ENCODE measurements around the gene LRCH1. TPM values are rescaled to one million over a fixed set of nuclear protein-coding genes. Genes with fewer than 3 reads are reported as not detected.

The LRCH1 gene
- total RNA-seq, 2 donors from 2014 or later, result 24.9 to 26.0 TPM

DNA sequence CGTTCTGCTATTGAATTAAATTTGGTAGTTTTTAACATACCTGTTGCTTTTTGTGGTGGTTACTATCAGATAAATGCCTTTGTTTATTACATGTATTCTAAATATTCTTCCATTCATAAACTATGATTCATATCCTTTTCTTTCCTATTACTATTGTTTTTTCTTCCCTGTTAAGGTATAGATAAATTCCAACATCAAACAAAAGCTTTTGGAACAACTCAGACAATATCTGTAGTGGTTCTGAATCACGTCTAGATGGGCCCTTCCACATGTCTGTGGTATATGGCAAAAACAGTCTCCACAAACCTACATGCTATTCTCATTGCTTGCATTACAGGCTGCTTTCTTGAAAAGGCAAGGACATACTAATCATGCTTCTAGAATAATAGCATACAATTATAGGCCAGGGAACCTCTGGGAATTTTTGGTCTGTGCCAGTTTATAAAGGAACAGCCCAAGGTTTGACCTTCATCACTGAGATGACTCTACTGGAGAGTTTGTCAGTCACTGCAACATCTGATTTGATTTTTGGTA lies 6.4 kb downstream of the LRCH1 start:
- no peak for ATAC-seq
- no peaks in the 10 kb centered on the region for H3K36me3 Mint-ChIP-seq
- DNase-seq (ENCODE audit: low spot score), result no peak
- H3K9me3 Mint-ChIP-seq, result no peaks in the 10 kb centered on the region
- no peaks in the 10 kb centered on the region for H3K27me3 Mint-ChIP-seq
- H3K4me1 Mint-ChIP-seq (ENCODE audit: low read depth in 2 of 2), result peaks cover 27 to 33% of the 10 kb centered on the region in 2 donors
- no peak overlapping the region for H3K4me3 Mint-ChIP-seq
- H3K27ac Mint-ChIP-seq, result no peak overlapping the region

DNA sequence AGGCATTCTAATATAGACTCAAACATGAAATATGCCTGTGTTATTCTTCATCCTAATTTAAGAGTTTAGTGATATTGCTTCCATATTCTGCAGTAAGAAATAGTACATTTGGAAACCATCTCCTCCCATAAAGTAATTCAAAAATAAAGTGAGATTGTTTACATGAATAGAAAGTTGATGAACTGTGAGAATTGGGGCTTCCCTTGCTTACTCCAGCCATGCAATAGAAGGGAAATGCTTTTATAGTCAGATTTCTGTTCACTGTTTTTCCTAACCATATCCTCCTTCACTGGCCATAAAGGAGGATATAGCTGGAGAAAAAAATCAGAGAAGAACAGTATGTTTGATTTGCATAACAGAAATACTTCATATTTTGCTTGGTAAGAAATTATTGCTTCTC lies 7.8 kb downstream of the LRCH1 start:
- no peak overlapping the region for H3K4me3 Mint-ChIP-seq
- H3K4me1 Mint-ChIP-seq (ENCODE audit: low read depth in 2 of 2), result peaks cover 14 to 20% of the 10 kb centered on the region in 2 donors
- H3K27ac Mint-ChIP-seq, result no peak overlapping the region
- H3K27me3 Mint-ChIP-seq, result no peaks in the 10 kb centered on the region
- no peak for ATAC-seq
- no peak for DNase-seq (ENCODE audit: low spot score)
- H3K9me3 Mint-ChIP-seq, result no peaks in the 10 kb centered on the region
- H3K36me3 Mint-ChIP-seq, result no peaks in the 10 kb centered on the region

DNA sequence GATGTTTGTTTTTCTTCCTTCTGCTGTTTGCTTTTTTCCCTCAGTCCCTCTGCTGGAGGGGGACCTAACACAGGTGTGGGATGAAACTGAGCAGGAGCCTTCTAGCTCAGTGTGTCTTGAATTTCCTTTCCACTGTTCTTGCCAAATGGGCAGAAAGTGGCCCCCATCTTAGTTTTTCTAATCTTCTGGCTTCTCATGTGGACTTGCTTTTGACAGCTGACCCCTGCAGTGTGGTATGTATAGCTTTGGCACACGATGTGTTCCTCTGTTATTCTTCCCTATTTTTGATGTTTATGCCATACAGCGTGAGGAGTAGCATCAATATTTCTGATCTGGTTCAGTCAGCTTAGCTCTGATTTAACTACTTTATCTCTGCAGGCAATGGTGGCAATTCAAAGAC lies 8.3 kb downstream of the LRCH1 start:
- Mint-ChIP-seq H3K27me3 (no peaks in the 10 kb centered on the region), H3K4me1 (ENCODE audit: low read depth in 2 of 2) (peaks cover 14 to 19% of the 10 kb centered on the region in 2 donors), H3K36me3 (no peaks in the 10 kb centered on the region), H3K27ac (no peak overlapping the region), H3K4me3 (no peak overlapping the region), H3K9me3 (no peaks in the 10 kb centered on the region)
- DNase-seq (ENCODE audit: low spot score) (no peak), ATAC-seq (no peak)

DNA sequence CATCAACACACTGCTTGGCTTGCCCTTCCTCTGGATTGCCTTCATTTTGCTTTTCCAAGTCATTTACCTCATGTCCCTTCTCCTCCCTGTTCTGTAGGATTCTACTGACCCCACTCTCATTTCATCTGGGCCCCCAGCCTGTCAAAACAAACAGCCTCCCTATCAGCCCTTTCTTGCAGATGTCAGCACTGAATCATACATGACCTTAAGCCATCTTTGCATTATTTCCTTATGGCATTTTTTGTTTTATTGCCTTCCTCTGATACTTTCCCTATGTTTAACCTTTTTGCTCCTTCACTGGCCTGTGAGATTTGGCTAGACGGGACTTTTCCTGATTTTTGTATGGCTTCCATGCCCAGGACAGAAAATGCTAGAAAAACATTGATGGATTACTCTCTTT lies 8.7 kb downstream of the LRCH1 start:
- no peak overlapping the region for H3K4me3 Mint-ChIP-seq
- peaks cover 14 to 17% of the 10 kb centered on the region in 2 donors for H3K4me1 Mint-ChIP-seq (ENCODE audit: low read depth in 2 of 2)
- no peak for ATAC-seq
- no peaks in the 10 kb centered on the region for H3K36me3 Mint-ChIP-seq
- no peak overlapping the region for H3K27ac Mint-ChIP-seq
- no peak for DNase-seq (ENCODE audit: low spot score)
- no peaks in the 10 kb centered on the region for H3K27me3 Mint-ChIP-seq
- H3K9me3 Mint-ChIP-seq, result no peaks in the 10 kb centered on the region

- Mint-ChIP-seq H3K4me1 (ENCODE audit: low read depth in 2 of 2) (peaks cover 9 to 13% of the 10 kb centered on the region in 2 donors), H3K27ac (no peak overlapping the region), H3K4me3 (no peak overlapping the region), H3K36me3 (no peaks in the 10 kb centered on the region), H3K27me3 (no peaks in the 10 kb centered on the region), H3K9me3 (no peaks in the 10 kb centered on the region)
- no peak for ATAC-seq
- DNase-seq (ENCODE audit: low spot score), result no peak
Observed at GRCh38 chr13:46562152-46562551, 9.2 kb downstream of the LRCH1 start.

- no peaks in the 10 kb centered on the region for H3K9me3 Mint-ChIP-seq
- H3K4me3 Mint-ChIP-seq, result no peak overlapping the region
- no peak overlapping the region for H3K27ac Mint-ChIP-seq
- H3K36me3 Mint-ChIP-seq, result no peaks in the 10 kb centered on the region
- H3K4me1 Mint-ChIP-seq (ENCODE audit: low read depth in 2 of 2), result peaks cover 9 to 18% of the 10 kb centered on the region in 2 donors
- ATAC-seq (no peak), DNase-seq (ENCODE audit: low spot score) (no peak)
- no peaks in the 10 kb centered on the region for H3K27me3 Mint-ChIP-seq
Observed at GRCh38 chr13:46562581-46562980, 9.6 kb downstream of the LRCH1 start.

- H3K9me3 Mint-ChIP-seq, result no peaks in the 10 kb centered on the region
- DNase-seq (ENCODE audit: low spot score), result no peak
- ATAC-seq, result no peak
Observed at GRCh38 chr13:46565808-46566750, 13.1 kb downstream of the LRCH1 start.

DNA sequence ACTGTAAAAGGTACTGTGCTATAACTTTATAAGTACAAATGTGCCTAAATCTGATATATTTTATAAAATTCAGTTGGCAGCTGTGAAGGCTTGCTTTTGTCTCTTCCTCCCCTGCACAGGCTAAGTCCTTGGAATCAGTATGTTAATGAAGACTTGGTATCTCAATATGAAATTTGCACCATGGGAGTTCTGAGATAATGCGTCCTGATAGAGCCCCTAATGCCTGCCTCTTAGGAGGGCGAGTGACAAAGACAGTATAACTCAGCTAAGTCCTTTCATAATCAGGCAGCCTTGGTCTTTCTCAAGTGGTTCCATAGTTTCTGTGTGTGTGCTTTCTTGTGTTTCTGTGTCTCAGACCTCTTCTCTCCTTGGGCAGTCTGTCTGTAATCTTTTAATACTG lies 14.7 kb downstream of the LRCH1 start:
- H3K27ac Mint-ChIP-seq, result no peak overlapping the region
- no peaks in the 10 kb centered on the region for H3K9me3 Mint-ChIP-seq
- H3K4me1 Mint-ChIP-seq (ENCODE audit: low read depth in 2 of 2), result peaks cover 38 to 40% of the 10 kb centered on the region in 2 donors
- DNase-seq (ENCODE audit: low spot score) (no peak), ATAC-seq (no peak)
- no peak overlapping the region for H3K4me3 Mint-ChIP-seq
- no peaks in the 10 kb centered on the region for H3K27me3 Mint-ChIP-seq
- H3K36me3 Mint-ChIP-seq, result no peaks in the 10 kb centered on the region

More at GRCh38 chr13:46565808-46566750, 13.1 kb downstream of the LRCH1 start:
- Mint-ChIP-seq H3K27me3 (no peaks in the 10 kb centered on the region), H3K4me1 (ENCODE audit: low read depth in 2 of 2) (peaks cover 24 to 30% of the 10 kb centered on the region in 2 donors), H3K27ac (no peak overlapping the region), H3K4me3 (no peak overlapping the region), H3K36me3 (no peaks in the 10 kb centered on the region)

DNA sequence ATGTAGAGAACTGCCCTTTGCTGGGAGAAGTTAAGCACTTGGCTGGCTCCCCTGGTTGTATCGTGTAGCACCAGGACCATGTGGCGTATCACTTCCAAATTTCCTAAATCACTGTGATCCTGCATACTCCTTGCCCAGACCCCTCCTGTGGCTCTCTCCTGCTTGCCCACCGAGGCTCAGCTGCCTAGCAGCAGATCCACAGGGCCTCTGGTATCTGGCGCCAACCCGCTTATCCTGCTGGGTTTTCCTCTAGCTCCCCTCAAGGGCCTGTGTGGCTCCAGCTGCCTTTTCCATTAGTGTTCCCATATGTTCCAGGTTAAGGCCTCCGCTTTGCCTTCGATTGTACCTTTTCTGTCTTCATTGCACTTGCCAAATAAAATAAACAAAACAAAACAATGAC lies 16.5 kb downstream of the LRCH1 start:
- Mint-ChIP-seq H3K4me3 (no peak overlapping the region), H3K27ac (no peak overlapping the region), H3K27me3 (no peaks in the 10 kb centered on the region), H3K4me1 (ENCODE audit: low read depth in 2 of 2) (peaks cover 43 to 46% of the 10 kb centered on the region in 2 donors), H3K9me3 (no peaks in the 10 kb centered on the region), H3K36me3 (no peaks in the 10 kb centered on the region)
- ATAC-seq (no peak), DNase-seq (ENCODE audit: low spot score) (no peak)

DNA sequence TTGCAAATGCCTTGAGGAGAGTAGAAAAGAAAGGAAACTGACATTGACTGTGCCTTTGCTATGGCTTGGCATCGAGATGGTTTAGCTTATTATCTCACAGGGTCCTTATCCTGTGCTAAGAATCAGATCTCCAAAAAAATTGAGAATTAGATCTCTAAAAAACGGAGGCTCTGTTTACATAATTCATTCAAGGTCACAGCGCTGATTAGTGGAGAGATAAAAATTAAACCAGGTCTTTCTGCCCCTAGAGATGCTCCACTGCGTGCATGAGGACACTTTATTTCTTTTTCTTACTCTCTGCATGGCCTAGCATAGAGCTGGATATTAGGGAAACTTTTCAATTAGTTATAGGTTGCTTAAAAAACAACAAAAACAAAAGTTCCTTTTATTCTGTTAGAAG lies 17.3 kb downstream of the LRCH1 start:
- Mint-ChIP-seq H3K4me1 (ENCODE audit: low read depth in 2 of 2) (peaks cover 47 to 49% of the 10 kb centered on the region in 2 donors), H3K36me3 (no peaks in the 10 kb centered on the region), H3K27ac (no peak overlapping the region)

DNA sequence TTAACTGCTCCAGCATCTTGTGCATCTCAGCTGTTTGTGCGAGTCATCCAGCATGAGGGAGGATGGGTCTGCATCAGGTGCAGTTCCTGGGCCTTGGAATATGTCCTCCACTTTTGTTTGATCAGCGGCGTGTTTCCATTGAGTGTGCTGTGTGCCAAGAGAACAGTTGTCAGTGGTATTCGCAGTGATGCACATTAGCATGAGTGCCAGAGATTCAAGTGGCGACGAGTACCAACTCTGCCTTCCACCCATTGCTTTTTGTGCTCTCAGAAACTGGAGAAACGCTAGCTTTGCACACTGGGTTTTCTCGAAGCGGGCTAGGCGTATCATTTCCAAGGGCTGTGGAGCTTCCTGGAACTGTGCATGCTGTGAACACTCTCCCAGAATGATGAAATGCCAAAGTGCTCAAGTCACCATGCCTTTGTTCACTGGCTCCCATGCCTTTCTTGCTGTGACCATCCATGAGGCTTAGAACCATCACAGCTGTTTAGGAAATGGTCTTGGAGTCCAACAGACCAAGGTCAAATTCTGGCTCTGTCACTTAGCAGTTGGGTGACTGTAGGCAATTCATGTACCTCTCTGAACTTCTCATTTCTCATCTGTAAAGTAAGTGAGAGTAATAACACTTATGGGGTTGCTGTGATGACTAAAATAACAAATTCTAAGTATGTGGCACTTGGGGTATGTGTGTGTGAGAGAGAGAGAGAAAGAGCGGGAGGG lies 18.4 kb downstream of the LRCH1 start:
- no peaks in the 10 kb centered on the region for H3K36me3 Mint-ChIP-seq
- H3K27ac Mint-ChIP-seq, result peak overlapping the region in 1 of 2 donors; percentile 41
- H3K4me3 Mint-ChIP-seq, result peak overlapping the region; percentile 30
- H3K27me3 Mint-ChIP-seq, result no peaks in the 10 kb centered on the region
- peaks cover 52 to 54% of the 10 kb centered on the region in 2 donors for H3K4me1 Mint-ChIP-seq (ENCODE audit: low read depth in 2 of 2)
- ATAC-seq (peak; percentile 67 to 91), DNase-seq (ENCODE audit: low spot score) (no peak)
- no peaks in the 10 kb centered on the region for H3K9me3 Mint-ChIP-seq

More for the DNA sequence above, 17.3 kb downstream of the LRCH1 start:
- DNase-seq (ENCODE audit: low spot score) (no peak), ATAC-seq (no peak)
- no peaks in the 10 kb centered on the region for H3K27me3 Mint-ChIP-seq
- no peaks in the 10 kb centered on the region for H3K9me3 Mint-ChIP-seq
- H3K4me3 Mint-ChIP-seq, result no peak overlapping the region

DNA sequence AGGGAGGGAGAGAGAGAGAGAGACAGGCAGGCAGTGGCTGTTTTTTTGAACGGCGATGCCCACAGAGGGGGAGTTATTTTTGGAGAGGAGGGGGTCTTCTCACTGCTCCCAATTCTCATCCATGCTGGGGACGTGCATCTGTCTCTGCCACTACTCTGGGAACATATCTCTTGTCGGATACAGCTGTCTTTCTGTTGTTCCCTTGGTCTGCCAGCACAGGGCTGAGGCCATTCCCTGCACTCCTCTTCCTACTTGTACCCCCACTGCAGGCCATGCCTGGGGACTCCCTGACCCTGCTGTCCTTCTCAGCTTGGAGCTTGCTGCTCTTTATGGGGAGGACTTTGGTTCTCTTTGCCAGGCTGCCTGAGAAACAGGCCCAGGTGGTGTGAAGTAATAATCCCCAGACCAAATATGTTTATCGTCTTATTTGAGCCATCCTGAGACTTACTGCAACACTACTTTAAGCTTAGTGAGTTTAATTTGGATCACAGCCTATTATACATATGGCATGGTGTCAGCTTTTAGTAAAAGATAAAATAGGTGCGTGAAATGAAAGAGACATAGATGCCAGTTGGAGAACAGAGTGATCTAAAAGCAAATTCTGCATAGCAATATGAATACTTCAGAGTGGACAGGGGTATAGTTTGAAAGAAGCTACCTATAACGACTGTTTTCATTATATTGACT lies 19.1 kb downstream of the LRCH1 start:
- H3K27ac Mint-ChIP-seq, result peak overlapping the region in 1 of 2 donors; percentile 41
- no peaks in the 10 kb centered on the region for H3K36me3 Mint-ChIP-seq
- no peaks in the 10 kb centered on the region for H3K27me3 Mint-ChIP-seq
- peak overlapping the region; percentile 30 for H3K4me3 Mint-ChIP-seq
- H3K4me1 Mint-ChIP-seq (ENCODE audit: low read depth in 2 of 2), result peaks cover 51 to 52% of the 10 kb centered on the region in 2 donors
- H3K9me3 Mint-ChIP-seq, result no peaks in the 10 kb centered on the region
- DNase-seq (ENCODE audit: low spot score), result no peak
- ATAC-seq, result peak in 1 of 2 donors; percentile 11

DNA sequence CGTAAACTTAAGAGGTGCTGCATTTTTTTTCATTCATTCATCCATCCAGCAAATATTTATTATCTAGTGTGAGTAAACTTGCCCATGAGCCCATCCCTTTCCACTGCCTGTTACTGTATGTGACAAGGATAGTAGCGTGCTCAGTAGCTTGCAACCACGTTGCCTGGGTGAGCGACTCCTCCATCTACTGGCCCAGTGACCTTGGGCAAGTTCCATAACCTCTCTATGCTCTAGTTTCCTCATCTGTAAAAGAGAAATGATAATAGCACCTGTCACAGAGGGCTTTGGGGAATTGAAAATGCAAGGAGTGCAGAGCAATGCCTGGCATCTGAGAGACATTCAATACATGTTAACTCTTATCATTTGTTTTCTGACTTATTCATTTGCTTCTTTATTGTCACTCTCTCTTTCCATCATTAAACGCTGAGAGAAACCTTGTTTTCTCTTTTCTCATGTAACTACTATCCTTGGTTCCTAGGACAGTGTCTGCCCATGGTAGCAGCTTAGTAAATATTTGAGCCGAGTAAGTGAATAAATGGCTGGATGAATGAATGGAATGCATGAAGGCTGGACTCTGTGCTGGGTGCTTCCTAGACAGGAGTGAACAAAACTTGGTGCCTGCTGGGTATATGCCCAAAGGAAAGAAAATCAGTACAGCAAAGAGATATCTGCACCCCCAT lies 19.9 kb downstream of the LRCH1 start:
- DNase-seq (ENCODE audit: low spot score) (no peak), ATAC-seq (no peak)
- H3K4me3 Mint-ChIP-seq, result no peak overlapping the region
- no peak overlapping the region for H3K27ac Mint-ChIP-seq
- H3K36me3 Mint-ChIP-seq, result no peaks in the 10 kb centered on the region
- peaks cover 49 to 57% of the 10 kb centered on the region in 2 donors for H3K4me1 Mint-ChIP-seq (ENCODE audit: low read depth in 2 of 2)
- H3K27me3 Mint-ChIP-seq, result no peaks in the 10 kb centered on the region
- H3K9me3 Mint-ChIP-seq, result no peaks in the 10 kb centered on the region

Measured in natural killer cell treated with Interleukin-12 subunit alpha and Interleukin-12 subunit beta and Interleukin-15 and Interleukin-18, amount 100 ng/mL, for 72 hours (primary cell).